Anterior cingulate cortex (tissue), 58 donors: ENCODE results near the gene RBMY1J.
"Not testable (repeated sequence)": the region's sequence is repeated elsewhere in the genome, so short reads cannot be mapped to it uniquely, and the experiment has no call there.

ENCODE experiments used
- DNase-seq, 58 donors: peaks; one replicate each; lab custom pipeline; 2025; lab: John Stamatoyannopoulos, UW

The RBMY1J gene

DNA sequence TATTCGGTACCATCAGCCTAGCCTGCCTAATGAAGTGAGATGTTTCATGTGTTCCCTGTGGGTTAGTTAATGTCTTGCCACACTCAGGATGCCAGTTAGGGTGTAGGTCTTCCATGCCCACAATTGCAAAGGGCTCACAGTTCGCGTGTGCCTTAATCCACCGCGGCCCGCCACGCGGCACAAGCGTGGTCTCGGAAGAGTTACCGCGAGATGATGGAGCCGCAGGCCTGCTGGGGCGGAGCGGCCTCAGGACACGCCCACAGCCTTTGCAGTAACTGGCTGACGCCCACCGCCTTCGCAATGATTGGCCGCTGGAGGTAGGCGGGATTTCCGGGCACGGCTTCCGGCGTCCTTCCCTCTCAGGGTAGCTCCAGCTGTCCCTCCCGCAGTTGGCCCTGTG, at the start of gene RBMY1J:
Gene RBMY1J (plus strand): TSS at position 301 of the 400 bp plus-strand sequence. CDS start 2,038 bp downstream, outside the sequence.
- not testable (repeated sequence) for DNase-seq

DNA sequence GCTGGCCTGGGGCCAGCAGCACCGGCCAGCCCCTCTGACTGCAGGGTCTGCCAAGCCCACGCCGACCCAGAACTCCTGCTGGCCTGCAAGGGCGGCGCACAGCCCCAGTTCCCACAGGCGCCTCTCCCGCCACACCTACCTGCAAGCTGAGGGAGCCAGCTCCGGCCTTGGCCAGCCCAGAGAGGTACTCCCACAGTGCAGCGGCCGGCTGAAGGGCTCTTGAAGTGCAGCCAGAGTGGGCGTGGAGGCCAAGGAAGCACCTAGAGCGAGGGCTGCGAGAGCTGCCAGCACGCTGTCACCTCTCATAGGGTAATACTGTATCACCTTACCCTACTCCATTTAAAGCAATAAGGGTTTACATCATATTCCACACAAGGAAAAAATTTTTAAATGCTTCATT, 35.8 kb upstream of the RBMY1J start:
- no peak for DNase-seq

DNA sequence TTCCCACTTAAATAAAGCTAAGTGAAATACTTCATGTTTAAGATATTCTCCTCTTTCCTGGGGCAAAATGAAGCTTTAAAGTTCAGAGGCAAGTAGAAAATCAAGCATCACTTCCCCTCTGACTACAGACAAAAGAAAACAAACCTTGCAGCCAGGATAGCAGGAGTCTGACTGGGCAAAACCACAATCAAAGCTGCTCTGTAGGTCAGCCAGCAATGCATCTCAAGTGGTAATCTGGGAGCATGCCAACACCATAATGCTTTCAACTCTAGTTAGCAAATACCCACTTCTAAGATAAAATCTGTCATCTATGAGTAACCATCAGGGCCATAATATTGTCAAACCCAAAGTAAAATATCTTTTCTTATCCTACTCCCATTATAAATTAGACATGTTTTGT, 32.6 kb upstream of the RBMY1J start:
- no peak for DNase-seq

- DNase-seq, result no peak
These were observed 29.7 kb upstream of the RBMY1J start for GRCh38 chrY:22373494-22373893.

DNA sequence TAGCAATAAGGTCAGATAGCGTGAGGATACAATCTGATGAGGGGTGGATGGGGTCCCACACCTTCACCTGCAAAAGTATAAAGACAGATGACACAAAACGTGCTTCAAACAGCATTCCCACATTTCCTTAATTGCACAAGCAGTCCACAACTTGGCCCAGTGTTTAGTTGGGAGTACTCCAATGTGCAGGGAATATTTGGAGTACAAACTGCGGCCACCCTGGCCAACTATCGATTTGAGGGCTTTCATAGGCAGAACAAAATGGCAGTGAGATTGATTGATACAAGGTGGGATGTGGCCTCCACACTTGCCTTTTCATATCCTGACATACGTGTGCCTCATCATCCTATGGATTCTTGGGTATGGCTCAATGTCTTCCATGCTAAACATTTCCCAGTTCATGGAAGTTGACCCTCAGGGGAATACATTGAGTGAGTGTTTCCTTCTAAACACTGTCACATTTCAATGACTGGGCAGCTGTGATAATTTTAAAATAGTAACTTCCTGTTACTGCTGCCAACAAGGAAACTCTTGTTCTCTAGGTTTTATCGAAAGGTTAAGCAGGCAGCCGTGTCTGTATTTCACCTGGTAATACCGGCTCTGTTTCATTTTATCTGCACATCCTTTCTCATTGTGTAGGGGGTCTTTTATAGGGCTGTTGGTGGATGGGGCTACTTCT, 41.6 kb downstream of the RBMY1J start:
- DNase-seq, result not testable (repeated sequence)

DNA sequence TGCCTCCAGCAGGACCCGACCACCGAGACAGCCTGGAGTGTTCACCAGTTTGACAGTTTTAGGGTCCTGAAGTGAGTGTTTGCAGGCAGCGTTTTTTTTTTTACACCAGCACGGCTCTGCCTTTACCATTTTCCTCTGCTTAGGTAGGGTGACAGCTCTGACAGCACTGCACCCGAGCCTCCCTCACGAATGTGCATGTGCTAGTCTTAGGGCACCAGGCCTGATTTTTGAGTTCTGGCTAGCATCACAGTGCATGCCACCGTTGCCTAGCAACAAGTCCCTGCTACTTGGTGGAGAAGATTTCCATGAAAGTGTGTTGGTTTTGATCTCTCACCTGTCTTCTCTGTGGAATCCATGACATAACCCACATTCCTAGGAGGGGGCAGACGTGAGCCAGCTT, 52.3 kb downstream of the RBMY1J start:
- DNase-seq, result not testable (repeated sequence)

- not testable (repeated sequence) for DNase-seq
These were observed 58.8 kb downstream of the RBMY1J start for GRCh38 chrY:22461962-22462361.
